NK-92 treated with Interleukin-12 subunit alpha and Interleukin-12 subunit beta, amount 100 ng/mL, for 24 hours (cell line): Measurements from ENCODE around the gene MRPL28.
"Not testable (repeated sequence)": the region's sequence is repeated elsewhere in the genome, so short reads cannot be mapped to it uniquely, and the experiment has no call there.

ENCODE experiments used
- DNase-seq: peaks from one replicate; lab custom pipeline; 2025; lab: John Stamatoyannopoulos, UW

Gene MRPL28

GRCh38 chr16:373020-373598 lies 2.8 kb upstream of the MRPL28 start:
- no peak for DNase-seq

- DNase-seq: no peak
Observed at GRCh38 chr16:372302-372983, 2.1 kb upstream of the MRPL28 start.

GRCh38 chr16:371515-372301 lies 1.4 kb upstream of the MRPL28 start:
- no peak for DNase-seq

GRCh38 chr16:370979-371514 lies 709 bp upstream of the MRPL28 start:
- DNase-seq: no peak

GRCh38 chr16:369866-370436 lies 387 bp downstream of the MRPL28 start:
- no peak for DNase-seq

- no peak for DNase-seq
Observed at GRCh38 chr16:369275-369865, 968 bp downstream of the MRPL28 start.

- DNase-seq: no peak
Observed at GRCh38 chr16:368388-369158, 1.8 kb downstream of the MRPL28 start.

- no peak for DNase-seq
Observed at GRCh38 chr16:367333-367903, 2.9 kb downstream of the MRPL28 start.

- no peak for DNase-seq
Observed at GRCh38 chr16:366476-366875, 3.9 kb downstream of the MRPL28 start.

- no peak for DNase-seq
Observed at GRCh38 chr16:364595-365491, 5.5 kb downstream of the MRPL28 start.

- no peak for DNase-seq
Observed at GRCh38 chr16:363766-364490, 6.4 kb downstream of the MRPL28 start.

GRCh38 chr16:363110-363765 lies 7.1 kb downstream of the MRPL28 start:
- no peak for DNase-seq

GRCh38 chr16:362702-362999 lies 7.7 kb downstream of the MRPL28 start:
- not testable (repeated sequence) for DNase-seq

- DNase-seq: peak; percentile 53
Observed at GRCh38 chr16:361872-362701, 8.3 kb downstream of the MRPL28 start.

GRCh38 chr16:361341-361871 lies 8.9 kb downstream of the MRPL28 start:
- DNase-seq: no peak

GRCh38 chr16:360698-361336 lies 9.5 kb downstream of the MRPL28 start:
- DNase-seq: no peak
